ENCODE data around the gene PCBD2.

DNA sequence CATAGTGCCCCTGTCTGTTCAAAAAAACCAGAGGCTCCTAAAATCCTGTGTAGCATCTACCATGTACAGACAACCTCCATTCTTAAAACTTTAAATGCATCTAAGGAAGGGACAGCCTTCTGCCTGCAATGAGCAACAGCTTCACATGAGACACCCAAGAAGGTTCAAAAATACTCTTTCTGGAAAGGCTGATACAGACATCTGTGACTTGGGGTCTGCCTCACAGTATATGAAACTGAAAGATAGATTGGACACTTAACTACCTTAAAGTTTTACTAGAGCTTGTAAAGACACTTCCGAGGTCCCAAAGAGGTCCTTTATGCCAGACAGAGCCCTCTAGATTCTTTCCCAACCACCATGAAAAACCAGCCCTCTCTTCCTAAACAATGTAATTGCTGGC is 34.6 kb downstream of the PCBD2 start:
- TF ChIP-seq POLR2AphosphoS5 (IDR thresholded peaks at IDR 0.05; ENCODE audit: low read depth, low read length) (no peak), CTCF (IDR thresholded peaks at IDR 0.05 in 2 of 3, conservative IDR thresholded peaks at IDR 0.05 in 1 of 3; ENCODE audit: borderline replicate concordance in 1 of 3, insufficient read depth in 1 of 3, low read depth in 2 of 3, low read length in 2 of 3) (no peak), JUND (IDR thresholded peaks at IDR 0.05) (no peak)

All from HCT116 (cell line).